Heart left ventricle (tissue), 13 donors: Measurements from ENCODE around the gene CAND1.

Experiments used
- CTCF ChIP-seq, 12 donors: fragments of 200-600 bp; sonication (generic) in 4 of 12; IDR thresholded peaks; one replicate each; pipeline versions ENCODE4 v1.5.0 to v1.8.0; 2018 to 2022; ENCODE audit warnings: antibody characterized with exemption in 12 of 12, mild to moderate bottlenecking in 5 of 12
- POLR2A ChIP-seq, 2 donors: fragments of 450-650 bp; IDR thresholded peaks; one replicate each; pipeline ENCODE4 v1.6.1; 2017; ENCODE audit warnings: antibody characterized with exemption in 2 of 2, mild to moderate bottlenecking in 2 of 2, moderate library complexity in 2 of 2
- donor health status: ischemic (EF 13 %, LVEDD 7.1; RV severe dilation, severe dysfunction).
- donor health status: DM: no; HTN: yes; CAD: no.
- donor health status: DM: no; HTN: no; CAD: no.
- donor health status: ischemic (EF 25% LVEDD 6.9; RV normal size, moderate dysfunction).
- donor health status: ischemic (EF 25% LVEDD 5.7; RV mildly dilated, moderate dysfunction).
- donor health status: ischemic (EF 35%, LVEDD 5.7; RV mildly dilated, moderate dysfunction).
- donor health status: nonischemic (EF 11% LVEDD 7.7; RV severe dilation, severe dysfunction).
- donor health status: DM: yes; HTN: yes; CAD: no.
- donor health status: PGD.
- donor health status: ischemic (EF 29% LVEDD 5.4; RV normal size, mild dysfunction).
- donor health status: nonischemic (EF 23%, LVEDD 6.1; RV moderate dilation, normal function).

DNA sequence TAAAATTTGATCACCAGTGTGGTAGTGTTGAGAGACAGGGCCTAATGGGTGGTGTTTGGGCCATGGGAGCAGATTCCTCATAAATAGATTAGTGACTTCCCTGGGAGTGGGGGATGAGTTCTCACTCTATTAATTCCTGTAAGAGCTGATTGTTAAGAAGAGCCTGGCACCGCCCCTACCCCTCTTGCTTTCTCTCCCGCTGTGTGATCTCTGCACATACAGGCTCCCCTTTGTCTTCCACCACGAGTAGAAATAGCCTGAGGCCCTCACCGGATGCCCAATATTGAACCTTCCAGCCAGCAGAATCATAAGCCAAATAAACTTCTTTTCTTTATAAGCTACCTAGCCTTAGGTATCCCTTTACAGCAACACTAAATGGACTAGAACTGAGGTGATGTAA, 31.9 kb upstream of the CAND1 start:
- TF ChIP-seq CTCF (IDR thresholded peaks at IDR 0.05) (no peak), POLR2A (IDR thresholded peaks at IDR 0.05) (no peak)
